Mammary epithelial cell (primary cell): ENCODE results near the gene FER.

Experiments used
- CTCF ChIP-seq, 2 donors: IDR thresholded peaks in 1 of 2; conservative IDR thresholded peaks in 1 of 2; 2 replicates each; pipeline ENCODE4 v1.5.1; 2011 to 2012; ENCODE audit warnings: inconsistent platforms in 2 of 2, low read length in 2 of 2, mild to moderate bottlenecking in 2 of 2, control low read depth in 1 of 2, low read depth in 1 of 2; ENCODE audit not compliant: insufficient read depth in 1 of 2; ENCODE audit errors: extremely low read depth in 1 of 2
- EZH2 ChIP-seq: IDR thresholded peaks from 2 replicates; pipeline ENCODE4 v1.6.1; 2012; ENCODE audit warnings: low read length, inconsistent platforms, borderline replicate concordance

- TF ChIP-seq CTCF (conservative IDR thresholded peaks at IDR 0.05 in 1 of 2, IDR thresholded peaks at IDR 0.05 in 1 of 2; ENCODE audit: extremely low read depth in 1 of 2, insufficient read depth in 1 of 2, low read depth in 1 of 2, low read length in 2 of 2) (no peak), EZH2 (no peak)
Observed at GRCh38 chr5:108974594-108974993, 226.9 kb downstream of the FER start.
